Tibial artery (tissue), 4 donors: ENCODE data around the gene ZFP64.

Experiments
- DNase-seq, 2 donors: peaks; one replicate each; pipeline ENCODE4 v3.0.0-alpha.2; 2019
- H3K27ac ChIP-seq, 2 donors: fragments of 200-600 bp; sonication (generic) in 1 of 2; 1 replicate in 1 of 2; 2 replicates in 1 of 2; pipeline ENCODE4 v1.5.1; 2018 to 2019; ENCODE audit warnings: mild to moderate bottlenecking in 1 of 2
- H3K27me3 ChIP-seq, 2 donors: fragments of 200-600 bp; sonication (generic) in 1 of 2; one replicate each; pipeline versions ENCODE4 v1.5.1 to v1.6.0; 2016 to 2019
- H3K36me3 ChIP-seq, 3 donors: fragments of 200-600 bp; sonication (generic) in 2 of 3; one replicate each; pipeline ENCODE4 v1.5.1; 2016 to 2019; ENCODE audit warnings: mild to moderate bottlenecking in 2 of 3
- H3K4me1 ChIP-seq, 4 donors: fragments of 200-600 bp; sonication (generic) in 2 of 4; 1 replicate in 3 of 4; 2 replicates in 1 of 4; pipeline ENCODE4 v1.5.1; 2016 to 2019
- H3K4me3 ChIP-seq, 2 donors: fragments of 200-600 bp; sonication (generic) in 1 of 2; 1 replicate in 1 of 2; 2 replicates in 1 of 2; pipeline ENCODE4 v1.5.1; 2018 to 2019; ENCODE audit warnings: mild to moderate bottlenecking in 2 of 2
- H3K9me3 ChIP-seq, 3 donors: fragments of 200-600 bp; sonication (generic) in 1 of 3; one replicate each; pipeline ENCODE4 v1.5.1; 2016 to 2019
- CTCF ChIP-seq, 2 experiments: fragments of 200-600 bp in 1 of 2; fragments of 450-650 bp in 1 of 2; IDR thresholded peaks; one replicate each; pipeline ENCODE4 v1.5.1; 2017 to 2019; ENCODE audit warnings: antibody characterized with exemption in 2 of 2, mild to moderate bottlenecking in 1 of 2, moderate library complexity in 1 of 2
- intact Hi-C: fragments of 100-400 bp; cut with DNase I; formaldehyde crosslinking; loops from one replicate; pipeline ENCODE4 v1.15.0; 2023; ENCODE audit warnings: low total_unique reads

Gene ZFP64

GRCh38 chr20:52130406-52130805 is 61.2 kb downstream of the ZFP64 start:
- intact Hi-C loops: no loop called here
- no peak for TF ChIP-seq CTCF (IDR thresholded peaks at IDR 0.05)
- Histone ChIP-seq H3K4me3 (no peak overlapping the region), H3K4me1 (no peaks in the 10 kb centered on the region), H3K9me3 (no peaks in the 10 kb centered on the region), H3K27ac (no peak overlapping the region), H3K27me3 (no peaks in the 10 kb centered on the region), H3K36me3 (no peaks in the 10 kb centered on the region)
- DNase-seq: no peak

DNA sequence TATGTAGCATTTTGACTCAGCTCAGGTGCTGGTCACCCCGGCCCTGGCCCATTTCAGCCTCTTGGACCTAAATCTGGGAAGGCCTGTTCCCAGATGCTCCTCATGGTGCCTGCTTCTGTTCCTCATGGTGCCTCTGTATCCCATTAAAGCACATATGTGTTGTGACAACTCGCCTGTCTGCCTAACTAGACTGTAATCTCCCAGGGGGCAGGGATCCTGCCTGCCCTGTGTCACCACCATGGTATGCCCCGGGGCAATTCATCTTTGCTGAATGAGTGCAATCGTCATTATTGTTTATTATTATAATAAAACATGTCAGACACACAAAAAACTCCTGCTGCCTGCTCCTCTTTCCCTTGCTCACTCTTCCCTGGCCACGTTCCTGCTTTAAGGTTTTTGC is 62.0 kb downstream of the ZFP64 start:
- DNase-seq: no peak
- Histone ChIP-seq H3K9me3 (no peaks in the 10 kb centered on the region), H3K36me3 (no peaks in the 10 kb centered on the region), H3K4me1 (no peaks in the 10 kb centered on the region), H3K4me3 (no peak overlapping the region), H3K27ac (no peak overlapping the region), H3K27me3 (no peaks in the 10 kb centered on the region)
- no peak for TF ChIP-seq CTCF (IDR thresholded peaks at IDR 0.05)
- intact Hi-C loops: no loop called here

- Histone ChIP-seq H3K36me3 (peaks cover 0 to 3% (median 0%) of the 10 kb centered on the region in 3 donors), H3K4me1 (no peaks in the 10 kb centered on the region), H3K27ac (no peak overlapping the region), H3K27me3 (no peaks in the 10 kb centered on the region), H3K4me3 (no peak overlapping the region), H3K9me3 (no peaks in the 10 kb centered on the region)
- no peak for DNase-seq
- TF ChIP-seq CTCF (IDR thresholded peaks at IDR 0.05): no peak
- intact Hi-C loops: no loop called here
Observed at GRCh38 chr20:52127309-52127708, 64.3 kb downstream of the ZFP64 start.

- H3K4me3 ChIP-seq: no peak overlapping the region
- no peak for TF ChIP-seq CTCF (IDR thresholded peaks at IDR 0.05)
- H3K4me1 ChIP-seq: no peaks in the 10 kb centered on the region
- peaks cover 0 to 3% (median 0%) of the 10 kb centered on the region in 3 donors for H3K36me3 ChIP-seq
- H3K27ac ChIP-seq: no peak overlapping the region
- H3K9me3 ChIP-seq: peaks cover 0 to 10% (median 0%) of the 10 kb centered on the region in 3 donors
- DNase-seq: no peak
- intact Hi-C loops: no loop called here
- no peaks in the 10 kb centered on the region for H3K27me3 ChIP-seq
Observed at GRCh38 chr20:52124821-52125220, 66.8 kb downstream of the ZFP64 start.

GRCh38 chr20:52118696-52119095 is 72.9 kb downstream of the ZFP64 start:
- peaks cover 0 to 10% (median 0%) of the 10 kb centered on the region in 3 donors for H3K9me3 ChIP-seq
- no peak overlapping the region for H3K27ac ChIP-seq
- DNase-seq: no peak
- no peak for TF ChIP-seq CTCF (IDR thresholded peaks at IDR 0.05)
- H3K36me3 ChIP-seq: peaks cover 3 to 11% (median 8%) of the 10 kb centered on the region in 3 donors
- no peaks in the 10 kb centered on the region for H3K27me3 ChIP-seq
- intact Hi-C loops: no loop called here
- no peaks in the 10 kb centered on the region for H3K4me1 ChIP-seq
- H3K4me3 ChIP-seq: no peak overlapping the region

DNA sequence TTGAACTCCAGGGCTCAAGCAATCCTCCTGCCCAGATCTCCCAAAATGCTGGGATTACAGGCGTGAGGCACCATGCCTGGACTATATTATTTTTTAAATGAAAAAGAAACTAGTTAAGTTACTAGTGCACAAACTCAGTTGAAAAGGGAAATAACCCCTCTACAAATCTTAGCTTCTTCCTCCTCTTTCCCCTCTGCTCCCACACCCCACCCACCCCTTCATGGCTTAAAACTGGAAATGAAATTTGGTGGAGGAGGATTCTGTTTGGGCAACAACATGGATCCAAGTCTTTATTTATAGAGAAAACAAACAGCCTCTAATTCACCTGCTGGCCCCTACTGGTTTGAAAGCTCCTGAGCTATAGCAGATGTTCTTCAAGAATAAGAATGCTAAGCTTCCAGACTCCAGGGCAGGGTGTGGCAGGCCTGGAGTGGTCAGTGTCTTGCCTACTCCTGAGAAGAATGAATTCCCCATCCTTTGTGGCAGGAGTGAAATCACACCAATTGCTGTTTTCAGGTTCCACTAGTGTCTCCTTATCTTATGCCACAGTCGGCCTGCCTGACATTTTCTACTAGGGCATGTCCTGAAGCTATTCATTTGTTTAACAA is 73.5 kb downstream of the ZFP64 start:
- no peak for TF ChIP-seq CTCF (IDR thresholded peaks at IDR 0.05)
- H3K9me3 ChIP-seq: peaks cover 0 to 10% (median 0%) of the 10 kb centered on the region in 3 donors
- no peak overlapping the region for H3K27ac ChIP-seq
- H3K36me3 ChIP-seq: peaks cover 3 to 11% (median 8%) of the 10 kb centered on the region in 3 donors
- no peaks in the 10 kb centered on the region for H3K4me1 ChIP-seq
- no peak overlapping the region for H3K4me3 ChIP-seq
- no peak for DNase-seq
- no peaks in the 10 kb centered on the region for H3K27me3 ChIP-seq
- intact Hi-C loops: no loop called here
